ENCODE results near the gene ABL2.
"Not testable (repeated sequence)": the region's sequence is repeated elsewhere in the genome, so short reads cannot be mapped to it uniquely, and the experiment has no call there.

The ABL2 gene

GRCh38 chr1:179195376-179195775 lies 34.1 kb downstream of the ABL2 start:
- H3K4me3 ChIP-seq (ENCODE audit: low read length), result no peak overlapping the region
- no peak for TF ChIP-seq ZNF274 (IDR thresholded peaks at IDR 0.05; ENCODE audit: low read depth, low read length)

- no peak overlapping the region for H3K4me3 ChIP-seq (ENCODE audit: low read length)
- TF ChIP-seq ZNF274 (IDR thresholded peaks at IDR 0.05; ENCODE audit: low read depth, low read length), result no peak
These were observed 35.4 kb downstream of the ABL2 start for GRCh38 chr1:179194068-179194537.

DNA sequence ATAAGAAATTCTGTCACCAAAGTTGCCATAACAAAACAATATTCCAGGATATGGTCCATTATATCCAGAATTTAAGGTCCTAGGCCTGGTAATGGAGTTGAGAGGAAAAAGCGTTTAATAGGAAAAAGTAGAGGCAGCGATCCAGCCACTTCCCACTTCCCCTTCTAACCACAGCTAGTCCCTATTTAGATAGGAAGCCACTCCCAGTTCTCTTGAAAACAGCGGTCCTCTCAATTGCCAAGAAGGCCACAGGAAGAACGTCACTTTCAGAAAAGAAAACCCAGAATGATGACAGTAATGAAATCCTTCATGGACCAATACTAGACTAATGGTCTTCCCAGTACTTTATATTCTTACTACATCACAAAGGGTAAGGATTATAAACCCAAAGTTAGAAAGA lies 38.6 kb downstream of the ABL2 start:
- H3K4me3 ChIP-seq (ENCODE audit: low read length), result no peak overlapping the region
- no peak for TF ChIP-seq ZNF274 (IDR thresholded peaks at IDR 0.05; ENCODE audit: low read depth, low read length)

GRCh38 chr1:179187735-179188471 lies 41.6 kb downstream of the ABL2 start:
- H3K4me3 ChIP-seq (ENCODE audit: low read length), result no peak overlapping the region
- no peak for TF ChIP-seq ZNF274 (IDR thresholded peaks at IDR 0.05; ENCODE audit: low read depth, low read length)

DNA sequence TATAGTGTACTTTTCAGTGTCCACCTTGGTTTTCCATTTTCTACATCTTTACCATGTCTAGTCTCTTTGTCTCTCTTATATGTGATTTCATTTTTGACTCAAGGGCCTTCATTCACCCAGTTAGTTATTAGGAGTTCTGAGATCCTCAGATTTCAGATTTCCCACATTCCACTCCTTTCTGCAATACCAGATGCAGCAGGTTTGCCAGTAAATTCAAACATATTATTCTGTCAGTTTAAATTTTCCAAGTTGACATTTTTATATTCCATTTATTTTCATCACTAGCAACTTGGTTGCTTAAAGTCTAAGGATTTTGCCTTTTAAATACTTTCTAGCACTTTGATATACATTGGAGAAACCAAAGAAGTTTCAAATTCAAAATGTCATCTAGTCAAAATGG lies 42.4 kb downstream of the ABL2 start:
- TF ChIP-seq ZNF274 (IDR thresholded peaks at IDR 0.05; ENCODE audit: low read depth, low read length), result no peak
- no peak overlapping the region for H3K4me3 ChIP-seq (ENCODE audit: low read length)

- no peak overlapping the region for H3K4me3 ChIP-seq (ENCODE audit: low read length)
- no peak for TF ChIP-seq ZNF274 (IDR thresholded peaks at IDR 0.05; ENCODE audit: low read depth, low read length)
These were observed 45.1 kb downstream of the ABL2 start for GRCh38 chr1:179184403-179184802.

DNA sequence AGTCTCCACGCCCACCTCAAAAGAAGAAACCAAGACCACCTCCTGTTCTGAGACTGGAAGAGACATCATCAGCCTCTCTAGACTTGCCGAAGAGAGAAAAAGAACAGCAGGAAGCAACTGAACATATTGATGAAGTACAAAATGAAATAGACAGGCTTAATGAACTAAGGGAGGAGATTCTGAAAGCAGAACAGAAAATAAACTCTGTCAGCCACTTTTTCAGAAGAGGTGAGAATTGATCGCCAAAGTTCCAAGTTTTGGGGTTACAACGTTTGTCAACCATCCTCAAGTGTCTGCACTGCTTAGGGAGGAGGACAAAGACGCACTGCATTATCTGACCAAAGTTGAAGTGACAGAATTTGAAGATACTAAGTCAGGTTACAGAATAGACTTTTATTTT lies 45.6 kb downstream of the ABL2 start:
- TF ChIP-seq ZNF274 (IDR thresholded peaks at IDR 0.05; ENCODE audit: low read depth, low read length), result no peak
- H3K4me3 ChIP-seq (ENCODE audit: low read length), result no peak overlapping the region

DNA sequence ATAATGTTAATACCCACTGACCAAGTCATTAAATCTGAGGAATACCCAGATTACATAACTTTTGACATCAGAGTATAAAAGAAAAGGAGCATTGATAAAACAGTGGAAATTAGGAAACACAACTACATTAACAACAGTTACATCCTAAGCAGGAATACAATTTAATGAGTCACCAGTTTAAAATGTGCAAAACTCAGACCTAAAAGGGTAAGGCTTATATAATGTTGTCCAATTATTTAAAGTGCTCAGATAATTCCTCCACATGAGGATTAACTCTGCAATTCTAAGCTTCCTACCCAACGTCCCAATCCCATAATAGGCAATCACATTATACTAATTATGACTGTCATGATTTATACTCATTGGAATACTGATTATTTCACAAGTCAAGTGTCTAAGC lies 50.5 kb downstream of the ABL2 start:
- H3K4me3 ChIP-seq (ENCODE audit: low read length), result no peak overlapping the region
- no peak for TF ChIP-seq ZNF274 (IDR thresholded peaks at IDR 0.05; ENCODE audit: low read depth, low read length)

DNA sequence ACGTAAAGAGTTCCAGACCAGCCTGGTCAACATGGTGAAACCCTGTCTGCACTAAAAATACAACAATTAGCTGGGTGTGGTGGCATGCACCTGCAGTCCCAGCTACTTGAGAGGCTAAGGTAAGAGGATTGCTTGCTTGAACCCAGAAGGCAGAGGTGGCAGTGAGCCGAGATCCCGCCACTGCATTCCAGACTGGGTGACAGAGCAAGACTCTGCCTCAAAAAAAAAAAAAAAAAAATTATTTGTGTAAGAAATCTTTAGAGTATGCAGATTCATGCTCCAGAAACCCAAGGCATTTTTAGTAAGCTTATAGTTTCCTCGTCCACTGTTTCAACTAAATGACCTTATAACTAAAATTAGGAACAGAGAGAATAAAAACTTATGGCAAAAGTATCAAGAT lies 51.3 kb downstream of the ABL2 start:
- no peak for TF ChIP-seq ZNF274 (IDR thresholded peaks at IDR 0.05; ENCODE audit: low read depth, low read length)
- no peak overlapping the region for H3K4me3 ChIP-seq (ENCODE audit: low read length)

DNA sequence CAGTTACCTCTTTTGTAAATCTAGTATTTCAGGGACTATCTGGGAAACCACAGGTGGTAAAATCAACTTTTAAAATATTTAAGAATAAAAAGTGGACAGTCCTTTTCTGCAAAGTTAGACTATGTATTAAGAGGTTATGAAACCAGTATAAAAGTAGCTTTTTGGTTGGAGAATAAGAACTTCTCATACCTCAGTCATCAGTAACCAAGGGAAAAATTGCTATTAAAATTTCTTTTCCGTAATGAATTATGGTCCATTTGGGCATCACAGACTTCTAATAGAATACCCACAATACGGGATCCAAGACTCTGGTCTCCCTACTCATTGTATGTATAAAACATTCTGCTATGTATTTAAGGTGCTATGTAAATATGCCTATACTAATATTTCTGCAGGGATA lies 51.9 kb downstream of the ABL2 start:
- H3K4me3 ChIP-seq (ENCODE audit: low read length), result no peak overlapping the region
- no peak for TF ChIP-seq ZNF274 (IDR thresholded peaks at IDR 0.05; ENCODE audit: low read depth, low read length)

DNA sequence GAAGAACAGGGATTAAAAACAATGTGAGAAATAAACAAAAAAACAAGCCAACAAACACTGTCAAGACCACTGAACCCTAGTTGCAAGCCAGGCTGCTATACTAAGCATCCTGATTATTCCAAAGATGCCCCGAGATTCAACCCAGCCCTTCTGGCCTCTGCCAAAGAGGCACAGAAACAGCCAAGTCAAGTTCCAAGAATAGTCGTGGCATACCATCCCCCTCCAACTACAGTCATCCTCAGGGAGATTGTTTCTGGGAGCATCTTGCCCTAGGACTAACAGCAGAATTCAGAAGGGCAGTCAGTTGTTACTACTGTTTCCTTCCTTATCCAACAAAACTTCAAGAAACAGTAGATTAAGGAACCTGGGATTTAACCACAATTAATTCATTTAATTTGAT lies 52.3 kb downstream of the ABL2 start:
- H3K4me3 ChIP-seq (ENCODE audit: low read length), result no peak overlapping the region
- TF ChIP-seq ZNF274 (IDR thresholded peaks at IDR 0.05; ENCODE audit: low read depth, low read length), result no peak

GRCh38 chr1:179175011-179175841 lies 54.3 kb downstream of the ABL2 start:
- H3K4me3 ChIP-seq (ENCODE audit: low read length), result no peak overlapping the region
- no peak for TF ChIP-seq ZNF274 (IDR thresholded peaks at IDR 0.05; ENCODE audit: low read depth, low read length)

DNA sequence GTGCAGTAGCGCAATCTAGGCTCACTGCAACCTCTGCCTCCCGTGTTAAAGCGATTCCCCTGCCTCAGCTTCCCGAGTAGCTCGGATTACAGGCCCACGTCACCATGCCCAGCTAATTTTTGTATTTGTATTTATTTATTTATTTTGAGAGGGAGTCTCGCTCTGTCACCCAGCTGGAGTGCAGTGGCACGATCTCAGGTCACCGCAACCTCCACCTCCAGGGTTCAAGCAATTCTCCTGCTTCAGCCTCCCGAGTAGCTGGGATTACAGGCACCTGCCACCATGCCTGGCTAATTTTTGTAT lies 59.1 kb downstream of the ABL2 start:
- H3K4me3 ChIP-seq (ENCODE audit: low read length), result not testable (repeated sequence)

GRCh38 chr1:179169616-179170467 lies 59.6 kb downstream of the ABL2 start:
- H3K4me3 ChIP-seq (ENCODE audit: low read length), result no peak overlapping the region
- no peak for TF ChIP-seq ZNF274 (IDR thresholded peaks at IDR 0.05; ENCODE audit: low read depth, low read length)

DNA sequence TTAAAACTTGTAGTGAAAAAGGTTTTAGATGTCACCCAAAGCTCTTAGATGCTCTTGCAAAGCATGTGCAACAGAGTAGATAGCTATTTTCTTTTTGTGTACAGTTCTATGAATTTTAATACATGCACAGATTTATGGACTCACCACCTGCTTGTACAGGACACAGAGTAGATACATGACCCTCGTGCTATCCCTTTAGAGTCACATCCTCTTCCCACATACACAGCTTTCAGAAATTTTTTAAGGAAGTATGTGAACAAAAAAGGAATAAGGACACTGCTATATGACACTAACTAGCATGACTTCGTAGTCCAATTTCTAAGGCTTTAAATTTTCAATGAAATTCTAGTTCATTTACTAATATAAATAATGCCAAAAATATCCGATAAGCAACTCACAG lies 60.9 kb downstream of the ABL2 start:
- TF ChIP-seq ZNF274 (IDR thresholded peaks at IDR 0.05; ENCODE audit: low read depth, low read length), result no peak
- no peak overlapping the region for H3K4me3 ChIP-seq (ENCODE audit: low read length)

Data from GM08714 (cell line).